ENCODE data around the gene IRF6. TPM values are rescaled to one million over a fixed set of nuclear protein-coding genes. Genes with fewer than 3 reads are reported as not detected.

Gene IRF6
- total and polyA plus RNA-seq, 8 donors: 7.7 to 36.8 (median 19.7) TPM

DNA sequence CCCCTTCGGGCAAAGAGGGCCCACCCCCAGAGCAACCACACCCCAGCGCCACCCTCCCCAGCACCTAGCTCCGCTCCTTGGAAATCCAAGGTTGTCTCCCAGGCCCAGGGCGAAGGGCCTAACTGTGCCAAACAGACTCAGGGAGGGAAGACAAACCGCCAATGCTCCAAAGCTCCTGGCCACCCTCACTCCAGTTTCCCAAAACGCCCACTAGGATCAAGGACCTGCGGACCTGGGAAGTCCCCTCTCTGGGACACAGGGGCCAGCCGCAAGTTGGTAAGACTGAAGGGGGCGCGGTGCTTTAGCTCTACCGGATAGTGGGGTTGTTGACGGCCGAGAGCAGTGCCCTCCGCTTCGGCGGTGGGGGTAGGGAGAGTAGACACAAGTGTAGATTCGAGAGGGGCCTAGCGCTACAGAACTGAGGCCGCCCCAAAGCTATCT is 581 bp downstream of the IRF6 start:
- 5 to 7% methylated on average over 19 of the region's 19 CpGs for WGBS, 2 donors
- Histone ChIP-seq H3K9me3 (no peaks in the 10 kb centered on the region), H3K27me3 (no peaks in the 10 kb centered on the region), H3K4me3 (peak overlapping the region; percentile 51 to 71 (median 65)), H3K27ac (peak overlapping the region; percentile 76 to 91 (median 86)), H3K36me3 (peaks cover 0 to 1% (median 0%) of the 10 kb centered on the region in 3 donors), H3K4me1 (peaks cover 29 to 35% (median 34%) of the 10 kb centered on the region in 3 donors)
- intact Hi-C loops (cut with DNase I): no loop called here
- TF ChIP-seq, protein P1, sequence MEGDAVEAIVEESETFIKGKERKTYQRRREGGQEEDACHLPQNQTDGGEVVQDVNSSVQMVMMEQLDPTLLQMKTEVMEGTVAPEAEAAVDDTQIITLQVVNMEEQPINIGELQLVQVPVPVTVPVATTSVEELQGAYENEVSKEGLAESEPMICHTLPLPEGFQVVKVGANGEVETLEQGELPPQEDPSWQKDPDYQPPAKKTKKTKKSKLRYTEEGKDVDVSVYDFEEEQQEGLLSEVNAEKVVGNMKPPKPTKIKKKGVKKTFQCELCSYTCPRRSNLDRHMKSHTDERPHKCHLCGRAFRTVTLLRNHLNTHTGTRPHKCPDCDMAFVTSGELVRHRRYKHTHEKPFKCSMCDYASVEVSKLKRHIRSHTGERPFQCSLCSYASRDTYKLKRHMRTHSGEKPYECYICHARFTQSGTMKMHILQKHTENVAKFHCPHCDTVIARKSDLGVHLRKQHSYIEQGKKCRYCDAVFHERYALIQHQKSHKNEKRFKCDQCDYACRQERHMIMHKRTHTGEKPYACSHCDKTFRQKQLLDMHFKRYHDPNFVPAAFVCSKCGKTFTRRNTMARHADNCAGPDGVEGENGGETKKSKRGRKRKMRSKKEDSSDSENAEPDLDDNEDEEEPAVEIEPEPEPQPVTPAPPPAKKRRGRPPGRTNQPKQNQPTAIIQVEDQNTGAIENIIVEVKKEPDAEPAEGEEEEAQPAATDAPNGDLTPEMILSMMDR (IDR thresholded peaks at IDR 0.05): no peak
- FAIRE-seq (no peak), DNase-seq (peak; percentile 41 to 73 (median 46)), ATAC-seq (peak; percentile 33 to 61 (median 48))

DNA sequence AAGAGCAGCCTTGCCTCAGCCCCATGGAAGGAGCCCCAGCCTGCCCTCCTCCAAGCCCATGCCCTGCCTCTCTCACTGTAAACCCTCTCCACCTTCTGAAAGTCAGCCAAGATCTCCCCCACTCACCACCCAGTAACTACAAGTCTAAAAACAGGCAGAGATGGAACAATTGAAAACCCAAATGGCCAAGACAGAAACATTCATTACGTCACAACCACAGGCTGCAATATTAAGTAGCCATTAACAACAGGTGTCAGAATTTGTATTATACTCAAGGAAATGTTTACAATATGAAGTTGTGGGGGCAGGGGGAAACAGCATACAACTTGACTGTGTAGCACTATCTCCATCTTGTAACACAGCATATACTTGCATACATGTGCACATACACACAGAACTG is 2.4 kb downstream of the IRF6 start:
- 28 to 50% methylated on average over 1 of the region's 1 CpG for WGBS, 2 donors
- H3K36me3 ChIP-seq: peaks cover 0 to 18% (median 0%) of the 10 kb centered on the region in 3 donors
- H3K27ac ChIP-seq: peak overlapping the region in 1 of 4 donors; percentile 71
- intact Hi-C loops (cut with DNase I): no loop called here
- H3K4me3 ChIP-seq: peak overlapping the region in 1 of 4 donors; percentile 71
- DNase-seq: no peak
- TF ChIP-seq, protein P1 (IDR thresholded peaks at IDR 0.05): no peak
- peaks cover 29 to 35% (median 34%) of the 10 kb centered on the region in 3 donors for H3K4me1 ChIP-seq
- ATAC-seq: no peak
- no peak for FAIRE-seq
- no peaks in the 10 kb centered on the region for H3K27me3 ChIP-seq
- H3K9me3 ChIP-seq: no peaks in the 10 kb centered on the region

DNA sequence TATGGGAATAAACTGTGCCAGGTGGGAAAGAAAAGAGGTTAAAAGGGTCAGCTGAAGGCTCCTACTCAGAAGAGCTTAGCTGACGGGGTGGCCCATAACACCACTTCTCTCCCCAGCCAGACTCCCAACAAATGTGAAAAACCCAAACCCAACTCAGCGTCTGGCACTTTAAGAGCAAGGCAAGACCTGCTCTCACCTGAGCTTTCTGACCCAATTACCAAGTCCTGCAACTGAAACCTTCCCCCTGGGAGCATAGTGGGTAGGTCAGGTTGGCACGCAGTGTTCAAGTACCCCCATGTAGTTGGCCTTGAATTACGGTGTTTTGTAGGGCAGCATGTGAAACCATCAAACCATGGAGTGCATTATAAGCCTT is 3.2 kb downstream of the IRF6 start:
- peak overlapping the region in 3 of 4 donors; percentile 48 to 78 (median 71) for H3K27ac ChIP-seq
- FAIRE-seq (no peak), ATAC-seq (no peak), DNase-seq (no peak)
- no peaks in the 10 kb centered on the region for H3K27me3 ChIP-seq
- no peaks in the 10 kb centered on the region for H3K9me3 ChIP-seq
- WGBS, 2 donors: 72 to 76% methylated on average over 4 of the region's 4 CpGs
- no peak overlapping the region for H3K4me3 ChIP-seq
- TF ChIP-seq, protein P1 (IDR thresholded peaks at IDR 0.05): no peak
- H3K4me1 ChIP-seq: peaks cover 28 to 35% (median 29%) of the 10 kb centered on the region in 3 donors
- intact Hi-C loops (cut with DNase I): no loop called here
- peaks cover 0 to 18% (median 0%) of the 10 kb centered on the region in 3 donors for H3K36me3 ChIP-seq

DNA sequence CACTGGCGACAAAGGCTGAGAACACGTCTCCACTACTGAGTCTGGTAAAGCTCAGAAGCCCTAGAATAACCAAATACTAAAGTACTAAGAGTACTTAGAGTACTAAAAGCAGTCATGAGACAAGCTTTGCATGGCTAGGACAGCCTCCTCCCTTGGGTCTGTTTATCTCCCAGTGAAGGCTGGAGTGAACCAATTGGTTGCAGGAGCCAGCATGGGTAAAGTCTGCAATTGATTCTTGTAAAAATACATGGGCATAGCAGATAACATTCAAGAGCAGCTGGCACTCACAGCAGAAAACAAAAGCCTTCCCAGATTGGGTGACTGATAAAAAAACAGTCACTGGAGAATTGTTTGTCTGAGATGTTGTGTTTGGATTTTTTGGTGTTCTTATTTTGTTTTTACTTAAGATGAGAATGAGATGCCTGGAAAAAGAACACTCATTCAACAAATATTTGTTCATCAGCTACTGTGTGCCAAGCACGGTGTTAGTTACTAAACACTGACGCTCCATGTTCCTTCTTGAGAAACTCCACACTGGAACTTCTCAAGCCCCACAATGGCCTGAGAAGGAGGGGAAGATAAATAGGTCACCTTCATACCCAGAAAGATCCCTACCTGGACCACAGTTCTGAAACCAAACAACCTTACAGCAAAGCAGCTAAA is 3.7 kb downstream of the IRF6 start:
- intact Hi-C loops (cut with DNase I): no loop called here
- 52 to 54% methylated on average over 4 of the region's 4 CpGs for WGBS, 2 donors
- peaks cover 0 to 18% (median 0%) of the 10 kb centered on the region in 3 donors for H3K36me3 ChIP-seq
- DNase-seq (peak in 1 of 6 donors; percentile 37), FAIRE-seq (no peak), ATAC-seq (peak in 3 of 4 donors; percentile 3 to 33 (median 29))
- H3K27me3 ChIP-seq: no peaks in the 10 kb centered on the region
- H3K4me3 ChIP-seq: no peak overlapping the region
- H3K9me3 ChIP-seq: no peaks in the 10 kb centered on the region
- H3K4me1 ChIP-seq: peaks cover 28 to 35% (median 29%) of the 10 kb centered on the region in 3 donors
- H3K27ac ChIP-seq: peak overlapping the region; percentile 48 to 78 (median 62)
- TF ChIP-seq, protein P1 (IDR thresholded peaks at IDR 0.05): no peak
